Keratinocyte (primary cell): ENCODE data around the gene TEKTIP1. TPM values are rescaled to one million over a fixed set of nuclear protein-coding genes. Genes with fewer than 3 reads are reported as not detected.
A peak's percentile ranks its signal among the peaks of the same experiment; 100 is the strongest.

ENCODE experiments used
- DNase-seq: peaks from one replicate; pipeline ENCODE4 v3.0.0-alpha.2; 2011; ENCODE audit warnings: low read depth, missing footprints, low spot score
- FAIRE-seq: peaks from 2 replicates; lab custom pipeline; 2011; peaks lifted over from hg19 to GRCh38; lab: Jason Lieb, UNC
- H2AFZ ChIP-seq: 2 replicates; pipeline ENCODE4 v1.6.0; 2012; ENCODE audit warnings: low read length, control low read depth, inconsistent platforms; ENCODE audit not compliant: control insufficient read depth
- H3K27ac ChIP-seq: 2 replicates; pipeline ENCODE4 v1.5.1; 2011; ENCODE audit warnings: low read length; ENCODE audit not compliant: control insufficient read depth, insufficient read depth
- H3K27me3 ChIP-seq: 3 replicates; pipeline ENCODE4 v1.6.0; 2011; ENCODE audit warnings: low read length; ENCODE audit not compliant: control insufficient read depth, insufficient read depth; ENCODE audit errors: extremely low read depth
- H3K36me3 ChIP-seq, 2 experiments: 2 replicates in 1 of 2; 3 replicates in 1 of 2; pipeline ENCODE4 v1.5.1; 2011; ENCODE audit warnings: low read length in 2 of 2, mild to moderate bottlenecking in 1 of 2; ENCODE audit not compliant: control insufficient read depth in 2 of 2, insufficient read depth in 2 of 2; ENCODE audit errors: extremely low read depth in 1 of 2
- H3K4me1 ChIP-seq: 3 replicates; pipeline ENCODE4 v1.5.1; 2011; ENCODE audit warnings: low read length; ENCODE audit not compliant: control insufficient read depth, insufficient read depth; ENCODE audit errors: extremely low read depth
- H3K4me2 ChIP-seq: 3 replicates; pipeline ENCODE4 v1.6.0; 2011; ENCODE audit warnings: low read depth, low read length; ENCODE audit not compliant: control insufficient read depth, insufficient read depth; ENCODE audit errors: extremely low read depth
- H3K4me3 ChIP-seq, 3 experiments: fragments of 200-600 bp in 1 of 3; sonication (generic) in 1 of 3; 2 replicates in 2 of 3; 3 replicates in 1 of 3; pipeline ENCODE4 v1.5.1; 2011 to 2016; ENCODE audit warnings: low read length in 3 of 3, mild to moderate bottlenecking in 3 of 3, control low read depth in 2 of 3, inconsistent platforms in 1 of 3, low read depth in 1 of 3, mixed read lengths in 1 of 3, mixed run types in 1 of 3, moderate library complexity in 1 of 3; ENCODE audit not compliant: control insufficient read depth in 2 of 3, insufficient read depth in 2 of 3; ENCODE audit errors: extremely low read depth in 1 of 3
- H3K79me2 ChIP-seq: 2 replicates; pipeline ENCODE4 v1.6.0; 2012; ENCODE audit warnings: low read length; ENCODE audit not compliant: control insufficient read depth, insufficient read depth
- H3K9ac ChIP-seq: 3 replicates; pipeline ENCODE4 v1.6.0; 2011; ENCODE audit warnings: low read length; ENCODE audit not compliant: control insufficient read depth, insufficient read depth; ENCODE audit errors: extremely low read depth
- H3K9me1 ChIP-seq: 3 replicates; pipeline ENCODE4 v1.6.0; 2011; ENCODE audit warnings: low read length; ENCODE audit not compliant: control insufficient read depth, insufficient read depth; ENCODE audit errors: extremely low read depth
- H3K9me3 ChIP-seq: 2 replicates; pipeline ENCODE4 v1.5.1; 2012; ENCODE audit warnings: low read depth, low read length; ENCODE audit not compliant: control insufficient read depth
- H4K20me1 ChIP-seq: 3 replicates; pipeline ENCODE4 v1.6.0; 2011; ENCODE audit warnings: low read length; ENCODE audit not compliant: control insufficient read depth, insufficient read depth; ENCODE audit errors: extremely low read depth
- EZH2 ChIP-seq: IDR thresholded peaks from one replicate; pipeline ENCODE4 v1.6.1; 2012; ENCODE audit warnings: inconsistent platforms, mild to moderate bottlenecking, low read length, moderate library complexity
- dilution Hi-C: fragments of 300-500 bp; cut with MboI; formaldehyde crosslinking; loops from one replicate; pipeline ENCODE4 v1.7.0; 2020; ENCODE audit warnings: low sequenced_read_pairs; ENCODE audit not compliant: extremely low pct_ligation_motif_present
- polyA plus RNA-seq, 5 experiments: library from polyadenylated mRNA; depleted of rRNA in 3 of 5; stranded (reverse) in 3 of 5; stranded (forward) in 1 of 5; unstranded in 1 of 5; fragments of >200 nt; gene quantifications; 1 replicate in 1 of 5; 2 replicates in 3 of 5; 3 replicates in 1 of 5; pipeline versions ENCODE4 v1.2.1 to v1.2.3, GENCODE V29; 2011 to 2012; ENCODE audit warnings: missing spikeins in 2 of 5, low read depth in 1 of 5, low replicate concordance in 1 of 5
- TF ChIP-seq, protein P1 (sequence below), 3 experiments: IDR thresholded peaks in 1 of 3; conservative IDR thresholded peaks in 1 of 3; optimal IDR thresholded peaks in 1 of 3; 2 replicates in 2 of 3; 3 replicates in 1 of 3; pipeline versions ENCODE3 to v1.5.1; 2011; ENCODE audit warnings: low read length in 3 of 3, mild to moderate bottlenecking in 3 of 3, moderate library complexity in 2 of 3, control low read depth in 1 of 3, inconsistent platforms in 1 of 3; ENCODE audit not compliant: insufficient read depth in 2 of 3; ENCODE audit errors: extremely low read depth in 1 of 3

TEKTIP1 gene
- polyA plus RNA-seq, 1 donor (not counting 4 experiments of a cell fraction or from before 2014, with no cell fraction given) = not detected

DNA sequence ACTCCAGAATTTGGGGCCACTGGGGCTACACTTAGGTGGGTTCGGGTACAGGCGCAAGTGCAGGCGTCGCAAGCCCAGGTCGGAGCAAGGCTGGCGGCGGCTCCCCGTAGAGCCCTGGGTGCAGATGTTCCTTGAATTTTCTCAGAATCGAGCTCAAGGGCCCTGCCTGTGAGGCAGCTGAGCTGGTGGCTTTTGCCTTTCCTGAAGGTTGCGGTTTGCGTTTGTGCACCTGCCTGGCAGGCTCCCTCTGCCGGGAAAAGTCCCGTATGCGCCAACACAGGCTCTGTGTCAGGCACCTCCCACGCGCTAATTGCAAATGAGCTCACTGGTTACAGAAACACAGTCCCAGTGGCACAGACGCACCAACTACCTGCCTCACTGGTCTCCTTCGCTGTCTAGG is 44.4 kb upstream of the TEKTIP1 start:
- Histone ChIP-seq H3K9ac (no peak overlapping the region), H4K20me1 (peaks cover 2% of the 10 kb centered on the region), H3K4me1 (peaks cover 5% of the 10 kb centered on the region), H2AFZ (no peak overlapping the region), H3K27ac (no peak overlapping the region), H3K4me2 (no peak overlapping the region), H3K9me3 (no peaks in the 10 kb centered on the region), H3K4me3 (no peak overlapping the region), H3K79me2 (peaks cover 21% of the 10 kb centered on the region), H3K36me3 (peaks cover 13 to 27% of the 10 kb centered on the region in 2 experiments), H3K9me1 (peaks cover 5% of the 10 kb centered on the region), H3K27me3 (no peaks in the 10 kb centered on the region)
- DNase-seq (no peak), FAIRE-seq (no peak)
- dilution Hi-C loops = no loop called here
- TF ChIP-seq, protein P1, sequence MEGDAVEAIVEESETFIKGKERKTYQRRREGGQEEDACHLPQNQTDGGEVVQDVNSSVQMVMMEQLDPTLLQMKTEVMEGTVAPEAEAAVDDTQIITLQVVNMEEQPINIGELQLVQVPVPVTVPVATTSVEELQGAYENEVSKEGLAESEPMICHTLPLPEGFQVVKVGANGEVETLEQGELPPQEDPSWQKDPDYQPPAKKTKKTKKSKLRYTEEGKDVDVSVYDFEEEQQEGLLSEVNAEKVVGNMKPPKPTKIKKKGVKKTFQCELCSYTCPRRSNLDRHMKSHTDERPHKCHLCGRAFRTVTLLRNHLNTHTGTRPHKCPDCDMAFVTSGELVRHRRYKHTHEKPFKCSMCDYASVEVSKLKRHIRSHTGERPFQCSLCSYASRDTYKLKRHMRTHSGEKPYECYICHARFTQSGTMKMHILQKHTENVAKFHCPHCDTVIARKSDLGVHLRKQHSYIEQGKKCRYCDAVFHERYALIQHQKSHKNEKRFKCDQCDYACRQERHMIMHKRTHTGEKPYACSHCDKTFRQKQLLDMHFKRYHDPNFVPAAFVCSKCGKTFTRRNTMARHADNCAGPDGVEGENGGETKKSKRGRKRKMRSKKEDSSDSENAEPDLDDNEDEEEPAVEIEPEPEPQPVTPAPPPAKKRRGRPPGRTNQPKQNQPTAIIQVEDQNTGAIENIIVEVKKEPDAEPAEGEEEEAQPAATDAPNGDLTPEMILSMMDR (optimal IDR thresholded peaks at IDR 0.05 in 1 of 3, IDR thresholded peaks at IDR 0.05 in 1 of 3, conservative IDR thresholded peaks at IDR 0.05 in 1 of 3; ENCODE audit: extremely low read depth in 1 of 3, insufficient read depth in 2 of 3, low read length in 3 of 3) = peak in 2 of 3 experiments; percentile 3 to 16
- TF ChIP-seq EZH2 = no peak

- H3K36me3 ChIP-seq = peaks cover 10 to 24% of the 10 kb centered on the region in 2 experiments
- no peak overlapping the region for H3K9ac ChIP-seq
- FAIRE-seq = no peak
- no peak overlapping the region for H3K4me3 ChIP-seq
- peaks cover 5% of the 10 kb centered on the region for H3K9me1 ChIP-seq
- H3K79me2 ChIP-seq = peaks cover 30% of the 10 kb centered on the region
- H4K20me1 ChIP-seq = no peaks in the 10 kb centered on the region
- no peaks in the 10 kb centered on the region for H3K9me3 ChIP-seq
- TF ChIP-seq EZH2 = no peak
- TF ChIP-seq, protein P1 (optimal IDR thresholded peaks at IDR 0.05 in 1 of 3, IDR thresholded peaks at IDR 0.05 in 1 of 3, conservative IDR thresholded peaks at IDR 0.05 in 1 of 3; ENCODE audit: extremely low read depth in 1 of 3, insufficient read depth in 2 of 3, low read length in 3 of 3) = no peak
- dilution Hi-C loops = no loop called here
- no peak overlapping the region for H2AFZ ChIP-seq
- DNase-seq = no peak
- H3K27me3 ChIP-seq = no peaks in the 10 kb centered on the region
- no peak overlapping the region for H3K4me2 ChIP-seq
- peaks cover 8% of the 10 kb centered on the region for H3K4me1 ChIP-seq
- H3K27ac ChIP-seq = no peak overlapping the region
Observed at GRCh38 chr19:3496392-3497273, 42.3 kb upstream of the TEKTIP1 start.
